HG02938 (cell line): ENCODE data around the gene INPP4A.

ENCODE experiments used
- ATAC-seq: cut with Tn5 transposase; IDR thresholded peaks from one replicate; pipeline ENCODE4 v1.9.1; 2021; ENCODE audit warnings: mild to moderate bottlenecking, moderate library complexity; ENCODE audit not compliant: unreplicated experiment

INPP4A gene

DNA sequence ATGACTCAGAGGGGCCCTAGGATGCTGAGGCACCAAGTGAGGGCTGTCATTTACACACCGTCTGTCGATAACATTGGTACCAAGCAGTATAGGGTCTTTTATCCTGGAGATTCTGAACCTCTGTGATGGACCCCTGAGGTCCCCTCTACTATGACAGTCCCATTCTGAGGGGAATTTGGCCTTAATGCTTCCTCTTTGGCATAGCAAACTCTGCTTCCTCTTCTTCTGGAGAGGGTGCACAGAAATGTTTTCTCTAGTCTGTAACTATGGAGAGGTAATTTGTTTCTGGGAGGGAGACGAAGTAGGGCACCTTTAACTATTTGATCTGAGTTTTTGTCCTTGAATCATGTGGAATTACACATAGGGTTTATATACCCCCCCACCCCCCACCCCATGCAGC lies 44.8 kb downstream of the INPP4A start:
- no peak for ATAC-seq

DNA sequence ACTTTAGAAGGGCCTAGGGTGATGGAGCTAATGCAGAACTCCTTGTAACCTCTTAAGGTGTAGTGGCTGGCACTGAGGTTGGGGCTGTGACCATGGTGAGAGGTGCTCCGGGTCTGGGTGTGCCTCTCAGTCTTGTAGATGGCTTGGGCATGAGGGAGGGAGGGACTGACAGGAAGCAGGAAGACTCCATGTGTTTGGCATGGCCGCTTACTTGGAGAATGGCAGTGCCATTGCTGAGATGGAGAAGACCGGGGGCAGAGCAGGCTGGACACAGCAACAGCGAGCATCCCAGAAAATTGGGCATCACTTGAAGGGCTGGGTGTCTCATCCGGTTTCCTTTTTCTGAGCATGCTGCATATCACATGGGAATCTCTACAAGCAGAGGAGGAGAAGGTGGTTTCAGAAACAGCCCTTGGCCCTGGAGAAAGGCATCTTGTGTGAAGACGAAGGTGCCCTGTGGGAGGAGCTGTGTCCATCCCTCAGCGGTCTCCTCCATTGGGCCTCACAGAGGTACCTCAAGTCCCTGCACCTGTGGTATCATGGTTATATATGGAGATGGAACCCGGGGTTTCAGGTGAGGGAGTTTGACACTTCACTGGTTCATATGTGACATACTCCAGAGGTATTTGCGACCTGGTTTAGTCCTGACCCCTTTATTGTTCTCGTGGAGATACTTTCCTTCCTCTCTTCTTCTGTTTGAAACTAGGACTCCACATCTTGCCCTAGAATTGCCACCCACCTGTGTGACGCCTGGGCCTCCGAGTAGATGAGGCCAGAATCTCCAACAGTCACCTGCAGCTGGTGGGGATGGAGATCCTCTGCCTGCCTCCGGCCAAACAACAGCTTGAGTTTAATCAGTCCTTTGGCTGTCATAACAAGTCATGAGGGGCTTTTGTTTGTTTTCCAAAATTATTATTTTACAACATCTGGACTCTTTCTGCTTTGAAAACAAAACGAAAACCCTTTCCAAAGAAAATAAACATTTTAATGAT lies 45.6 kb downstream of the INPP4A start:
- ATAC-seq, result no peak

DNA sequence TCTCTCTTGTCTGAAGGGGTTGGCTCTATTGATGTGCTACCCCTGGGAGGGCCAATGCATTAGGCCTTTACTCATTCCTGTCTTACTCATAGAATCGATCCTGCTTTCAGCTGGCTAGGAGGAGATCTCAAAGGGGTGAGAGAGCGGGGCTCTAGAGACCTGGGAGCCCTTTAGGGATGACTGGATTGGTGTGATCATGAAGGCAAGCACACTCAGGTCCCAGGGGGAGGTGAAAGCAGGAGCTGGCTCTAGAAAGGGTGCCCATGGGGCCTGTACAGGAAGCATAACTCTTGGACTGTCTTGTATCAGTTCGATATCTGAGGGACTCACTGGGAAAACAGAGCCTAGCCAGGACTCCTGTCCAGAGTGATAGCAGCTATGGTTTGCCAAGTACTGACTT lies 47.8 kb downstream of the INPP4A start:
- no peak for ATAC-seq

DNA sequence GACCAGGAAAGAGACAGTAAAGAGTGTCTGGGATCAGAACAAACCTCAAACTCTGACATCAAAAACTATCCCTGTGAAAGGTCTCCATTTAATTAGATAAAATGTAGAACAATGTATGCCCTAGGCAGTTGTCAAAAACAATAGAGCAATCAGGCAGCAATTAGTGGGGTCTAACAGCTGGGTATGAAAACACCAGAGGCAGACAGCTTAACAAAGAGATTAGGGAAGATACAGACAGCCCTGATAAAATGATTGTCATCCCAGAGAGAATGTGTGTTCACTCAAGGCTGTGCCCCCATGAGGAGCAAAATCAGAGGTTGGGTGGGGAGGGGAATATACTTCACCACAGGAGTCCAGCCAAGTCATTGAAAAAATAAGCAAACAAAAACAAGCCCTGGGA lies 50.0 kb downstream of the INPP4A start:
- ATAC-seq, result no peak

DNA sequence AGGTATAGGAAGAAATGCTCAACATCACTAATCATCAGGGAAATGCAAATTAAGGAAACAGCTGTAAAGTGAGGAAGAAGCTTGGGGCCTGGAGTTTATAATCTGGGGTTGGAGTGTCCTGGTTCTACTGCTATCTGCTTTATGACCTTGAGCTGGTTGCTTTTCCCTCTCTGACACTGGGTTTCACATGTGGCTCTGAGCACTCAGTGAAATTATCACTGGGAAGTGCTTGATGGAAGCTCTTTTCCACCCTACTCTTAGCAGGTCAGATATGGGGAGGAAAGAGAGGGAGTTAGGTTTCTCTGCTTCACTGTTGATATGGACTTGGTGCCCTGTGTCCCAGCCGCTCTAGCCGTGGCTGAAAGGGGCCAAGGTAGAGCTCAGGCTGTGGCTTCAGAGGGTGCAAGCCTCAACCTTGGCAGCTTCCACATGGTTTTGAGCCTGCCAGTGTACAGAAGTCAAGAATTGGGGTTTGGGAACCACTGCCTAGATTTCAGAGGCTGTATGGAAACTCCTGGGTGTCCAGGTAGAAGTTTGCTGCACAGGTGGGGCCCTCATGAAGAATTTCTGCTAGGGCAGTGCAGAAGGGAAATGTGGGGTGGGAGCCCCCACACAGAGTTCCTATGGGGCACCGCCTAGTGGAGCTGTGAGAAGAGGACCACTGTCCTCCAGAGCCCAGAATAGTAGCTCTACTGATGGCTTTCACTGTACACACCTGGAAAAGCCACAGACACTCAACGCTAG lies 52.3 kb downstream of the INPP4A start:
- no peak for ATAC-seq

DNA sequence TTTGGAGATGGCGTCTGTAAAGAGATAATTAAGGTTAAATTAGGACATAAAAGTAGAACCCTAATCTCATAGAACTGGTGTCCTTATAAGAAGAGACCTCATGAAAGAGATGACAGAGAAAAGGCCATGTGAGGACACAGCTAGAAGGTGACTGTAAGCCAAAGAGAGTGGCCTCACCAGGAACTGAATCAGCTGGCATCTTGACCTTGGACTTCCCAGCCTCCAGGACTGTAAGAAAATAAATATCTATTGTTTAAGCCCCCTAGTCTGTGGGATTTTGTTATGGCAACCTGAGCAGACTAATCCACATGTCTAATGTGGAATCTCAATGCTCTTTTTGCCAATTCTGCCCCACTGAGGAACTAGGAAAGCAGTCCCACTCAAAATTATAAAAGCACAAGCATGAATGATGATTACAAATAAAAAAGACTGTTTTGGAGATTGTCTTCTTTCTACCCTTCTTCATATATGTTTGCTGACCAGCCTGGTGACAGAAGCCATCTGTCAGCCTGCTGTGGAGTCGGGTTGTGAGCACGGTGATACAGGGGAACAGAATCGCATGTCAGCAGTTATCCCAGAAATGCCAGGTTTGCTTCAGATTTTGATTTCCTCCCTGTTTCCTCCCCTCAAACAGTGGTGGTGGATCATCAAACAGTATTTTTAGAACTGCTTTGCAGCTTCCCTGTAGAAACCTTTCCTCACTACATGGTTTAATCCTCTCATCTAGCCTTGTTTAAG lies 54.2 kb downstream of the INPP4A start:
- ATAC-seq, result no peak

GRCh38 chr2:98500561-98500960 lies 55.9 kb downstream of the INPP4A start:
- ATAC-seq, result no peak

- ATAC-seq, result no peak
These were observed 56.6 kb downstream of the INPP4A start for GRCh38 chr2:98501223-98501622.

DNA sequence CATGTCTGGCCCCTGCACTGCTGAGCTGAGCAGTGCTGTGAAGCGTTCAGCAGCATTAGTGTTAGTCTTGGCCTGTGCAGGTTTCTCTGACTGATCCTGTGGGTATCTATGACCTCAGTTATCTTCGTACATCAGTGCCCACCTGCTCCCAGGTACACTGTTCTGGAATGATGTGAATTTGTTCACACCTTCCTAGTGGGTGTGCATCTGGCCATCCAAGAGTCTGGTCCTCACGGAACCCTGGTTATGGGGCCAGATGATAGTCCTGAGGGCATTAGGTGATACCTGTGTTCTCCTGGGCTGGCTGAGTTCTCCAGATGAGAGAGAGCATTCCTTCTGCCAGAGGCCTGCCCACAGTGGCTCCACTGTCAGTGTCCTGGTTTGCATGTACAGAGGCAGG lies 57.2 kb downstream of the INPP4A start:
- ATAC-seq, result no peak

DNA sequence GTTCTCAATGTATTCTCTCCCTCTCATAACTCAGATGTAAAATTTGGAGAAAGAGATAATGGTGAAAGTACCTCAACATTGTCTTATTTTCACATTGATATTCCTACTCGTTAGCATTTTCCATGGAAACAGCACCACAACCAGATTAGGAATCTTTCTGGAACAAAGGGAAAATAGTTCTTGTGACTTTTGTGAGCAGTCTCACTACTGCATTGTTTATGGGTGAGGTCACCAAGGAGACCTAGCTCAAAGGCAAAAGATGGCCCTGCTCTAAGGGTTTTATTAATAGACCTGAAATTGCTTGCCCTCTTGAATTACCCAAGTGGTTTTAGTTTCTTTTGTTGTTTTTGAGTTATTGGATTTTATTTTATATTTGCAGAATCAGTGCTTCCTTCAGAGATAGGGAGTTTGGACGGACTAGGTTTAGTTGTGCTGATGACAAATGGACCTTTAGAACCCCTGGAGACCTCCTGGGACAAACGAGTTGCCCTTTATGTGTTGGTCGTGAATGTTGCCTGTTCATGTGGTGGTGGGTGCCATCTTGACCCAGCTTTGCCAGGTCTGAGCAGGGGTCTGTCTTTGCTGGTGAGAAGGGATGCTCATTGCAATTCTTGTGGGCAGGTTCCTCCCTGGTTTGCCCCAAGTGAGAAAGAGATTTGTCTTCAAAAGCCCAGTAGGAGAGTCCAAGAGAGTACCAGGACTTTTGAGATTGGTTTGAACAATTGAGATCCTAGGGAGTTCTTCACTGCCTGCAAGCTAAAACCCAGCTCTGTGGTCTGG lies 58.1 kb downstream of the INPP4A start:
- no peak for ATAC-seq

- no peak for ATAC-seq
These were observed 58.9 kb downstream of the INPP4A start for GRCh38 chr2:98503481-98504105.

DNA sequence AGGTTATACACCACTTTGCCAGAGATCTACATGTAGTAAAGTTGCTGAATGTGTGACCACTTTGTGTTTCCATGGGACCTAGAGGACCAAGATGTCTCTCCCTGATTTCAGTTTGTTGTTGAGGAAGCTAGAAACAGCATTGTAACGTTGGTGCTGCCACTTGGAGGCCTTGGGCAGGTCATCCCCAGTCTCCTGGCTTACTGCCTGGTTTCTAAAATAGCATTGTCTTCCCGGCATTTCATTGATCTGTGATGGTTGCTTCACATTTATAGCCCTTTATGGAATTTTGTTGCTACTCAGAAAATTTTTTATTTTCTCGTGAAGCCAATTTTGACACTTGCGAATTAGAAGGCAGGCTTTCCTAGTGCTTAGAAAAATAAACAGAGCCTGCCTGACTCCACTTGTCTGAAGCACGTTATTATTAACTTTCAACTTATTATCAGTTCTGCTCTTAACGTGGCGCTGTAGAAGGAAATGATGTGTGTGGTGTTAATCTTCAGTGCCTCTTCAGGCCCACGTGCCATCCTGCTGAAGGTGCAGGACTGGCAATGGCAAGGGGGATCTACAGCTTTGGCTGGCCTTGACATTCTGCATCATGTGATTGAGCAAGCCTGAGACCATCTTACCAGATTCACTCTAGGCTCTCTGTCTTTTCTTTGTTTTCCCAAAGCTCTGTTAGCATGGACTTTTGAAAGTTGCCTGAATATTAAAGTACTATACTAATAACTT lies 59.9 kb downstream of the INPP4A start:
- ATAC-seq, result no peak

DNA sequence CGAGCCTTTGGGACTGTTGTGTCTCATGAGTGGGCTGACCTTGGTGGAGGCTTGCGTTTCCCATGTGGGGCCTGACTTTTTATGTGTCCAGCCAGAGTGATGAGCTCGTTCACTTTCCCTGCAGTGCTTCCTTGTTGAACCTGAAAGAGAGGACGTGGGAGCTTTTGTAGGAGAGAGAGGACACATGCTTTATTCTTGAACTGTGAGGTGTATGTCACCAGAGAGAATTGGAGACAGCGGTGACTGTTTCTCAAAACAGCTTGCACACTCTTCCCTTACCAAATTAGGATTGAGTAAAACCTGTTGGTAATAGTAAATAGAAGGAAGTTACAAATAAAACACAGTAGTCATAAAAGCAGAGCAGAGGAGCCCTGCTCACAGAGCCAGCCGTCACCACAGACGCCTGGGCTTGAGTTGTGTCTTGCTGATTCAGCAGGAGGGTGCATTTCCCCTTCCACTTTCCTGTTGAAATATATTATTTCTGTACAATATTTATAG lies 60.7 kb downstream of the INPP4A start:
- ATAC-seq, result no peak

GRCh38 chr2:98505971-98506664 lies 61.5 kb downstream of the INPP4A start:
- no peak for ATAC-seq

DNA sequence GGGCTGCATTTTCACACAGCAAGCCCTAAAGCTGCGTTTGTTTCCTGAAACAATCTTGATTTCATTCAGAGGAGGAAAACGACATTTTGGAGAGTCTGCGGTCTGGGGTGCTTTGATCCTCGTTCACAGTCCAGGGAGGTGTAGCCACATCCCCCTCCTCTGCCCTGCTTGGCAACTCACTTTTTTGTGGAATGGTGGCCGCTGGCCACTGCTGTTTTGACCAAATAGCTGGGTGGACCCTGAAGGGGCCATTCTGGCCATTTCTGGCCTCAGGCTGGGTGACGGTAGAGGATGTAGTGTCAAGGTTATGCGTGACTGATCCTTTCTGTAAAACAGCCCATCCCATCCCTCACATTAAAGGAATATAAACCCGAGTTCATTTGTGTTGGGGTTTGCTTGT lies 62.2 kb downstream of the INPP4A start:
- ATAC-seq, result no peak

DNA sequence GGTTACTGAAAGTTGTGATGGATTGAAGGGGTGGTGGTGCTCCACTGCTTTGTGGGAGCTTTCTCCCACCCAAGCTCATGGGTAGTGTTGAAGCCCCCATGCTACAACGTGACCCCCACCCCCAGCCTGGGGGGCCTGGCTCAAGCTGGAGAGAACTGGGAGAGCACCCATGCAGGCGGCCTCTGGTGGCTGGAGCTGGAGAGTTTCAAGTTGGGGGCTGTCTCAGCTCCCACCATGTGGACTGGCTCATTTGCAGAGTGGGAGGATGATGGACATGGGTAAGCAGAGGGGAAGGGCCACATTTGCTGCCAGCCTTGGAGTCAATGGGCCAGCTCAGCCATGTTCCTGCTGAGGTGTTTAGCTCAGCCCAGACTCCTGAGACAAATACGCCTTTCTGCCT lies 62.8 kb downstream of the INPP4A start:
- no peak for ATAC-seq

- ATAC-seq, result no peak
These were observed 63.4 kb downstream of the INPP4A start for GRCh38 chr2:98507891-98508708.

DNA sequence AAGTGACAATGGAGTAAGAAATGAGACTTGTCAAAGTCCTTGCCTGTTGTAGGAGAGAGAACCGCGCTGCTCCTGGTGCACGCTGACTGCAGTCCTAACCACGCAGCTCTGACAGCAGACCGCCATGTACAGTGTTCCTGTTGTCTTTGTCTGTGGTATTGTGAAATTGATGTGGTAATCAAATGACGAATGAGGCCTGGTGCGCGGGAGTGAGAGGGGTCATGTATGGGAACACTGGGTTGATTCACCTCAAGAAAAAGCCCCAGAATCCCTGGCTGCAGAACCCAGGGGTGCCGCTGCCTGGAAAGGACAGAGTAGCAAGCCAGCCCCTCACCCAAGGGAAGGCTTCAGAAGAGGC lies 64.0 kb downstream of the INPP4A start:
- no peak for ATAC-seq
